H9 (cell line): ENCODE results near the gene FBLN1. TPM values are rescaled to one million over a fixed set of nuclear protein-coding genes. Genes with fewer than 3 reads are reported as not detected.

Source experiments
- DNase-seq: peaks from one replicate; pipeline ENCODE4 v3.0.0-alpha.2; 2017
- H2AFZ ChIP-seq: one replicate; pipeline ENCODE4 v1.6.1; 2013; ENCODE audit warnings: mild to moderate bottlenecking, low read length, control low read depth, moderate library complexity
- H2AK5ac ChIP-seq: 2 replicates; pipeline ENCODE4 v1.6.1; 2013; ENCODE audit warnings: low read length, control low read depth, mixed read lengths; ENCODE audit not compliant: insufficient read length
- H2BK120ac ChIP-seq: one replicate; pipeline ENCODE4 v1.6.1; 2013; ENCODE audit warnings: low read depth, mild to moderate bottlenecking, low read length, control low read depth, inconsistent platforms; ENCODE audit not compliant: poor library complexity, severe bottlenecking
- H2BK12ac ChIP-seq: 2 replicates; pipeline ENCODE4 v1.6.1; 2013; ENCODE audit warnings: low read length, control low read depth, mixed read lengths, low read depth; ENCODE audit not compliant: insufficient read length
- H2BK15ac ChIP-seq: 2 replicates; pipeline ENCODE4 v1.6.1; 2013; ENCODE audit warnings: low read depth, low read length, control low read depth
- H2BK20ac ChIP-seq: one replicate; pipeline ENCODE4 v1.6.1; 2013; ENCODE audit warnings: low read depth, mild to moderate bottlenecking, low read length, control low read depth, inconsistent platforms; ENCODE audit not compliant: poor library complexity, severe bottlenecking
- H2BK5ac ChIP-seq: 2 replicates; pipeline ENCODE4 v1.6.1; 2013; ENCODE audit warnings: low read length, control low read depth, mixed read lengths; ENCODE audit not compliant: insufficient read length
- H3K14ac ChIP-seq: 2 replicates; pipeline ENCODE4 v1.6.1; 2013; ENCODE audit warnings: low read length, control low read depth; ENCODE audit not compliant: insufficient read depth
- H3K18ac ChIP-seq: 2 replicates; pipeline ENCODE4 v1.6.1; 2013; ENCODE audit warnings: low read depth, mild to moderate bottlenecking, mixed read lengths, low read length, control low read depth; ENCODE audit not compliant: insufficient read length
- H3K23ac ChIP-seq: 2 replicates; pipeline ENCODE4 v1.6.1; 2013; ENCODE audit warnings: low read length, control low read depth, mixed read lengths, low read depth; ENCODE audit not compliant: insufficient read length
- H3K23me2 ChIP-seq: 2 replicates; pipeline ENCODE4 v1.6.1; 2013; ENCODE audit warnings: low read depth, mild to moderate bottlenecking, mixed read lengths, low read length, control low read depth; ENCODE audit not compliant: insufficient read length, poor library complexity, severe bottlenecking
- H3K27ac ChIP-seq: 2 replicates; pipeline ENCODE4 v1.5.1; 2013; ENCODE audit warnings: low read length, control low read depth, mixed read lengths, low read depth; ENCODE audit not compliant: insufficient read length
- H3K27me3 ChIP-seq: 2 replicates; pipeline ENCODE4 v1.6.1; 2013; ENCODE audit warnings: low read length, control low read depth, inconsistent platforms; ENCODE audit not compliant: insufficient read depth
- H3K4ac ChIP-seq: 2 replicates; pipeline ENCODE4 v1.6.1; 2013; ENCODE audit warnings: low read depth, mild to moderate bottlenecking, control low read depth, inconsistent platforms, low read length, moderate library complexity
- H3K4me1 ChIP-seq: 2 replicates; pipeline ENCODE4 v1.6.1; 2013; ENCODE audit warnings: low read length, control low read depth, inconsistent platforms; ENCODE audit not compliant: insufficient read depth
- H3K4me2 ChIP-seq: 2 replicates; pipeline ENCODE4 v1.6.1; 2013; ENCODE audit warnings: low read length, control low read depth, mixed read lengths; ENCODE audit not compliant: insufficient read length, insufficient read depth
- H3K56ac ChIP-seq: 2 replicates; pipeline ENCODE4 v1.6.1; 2013; ENCODE audit warnings: low read depth, mild to moderate bottlenecking, mixed read lengths, low read length, control low read depth; ENCODE audit not compliant: insufficient read length
- H3K79me1 ChIP-seq: 2 replicates; pipeline ENCODE4 v1.6.1; 2013; ENCODE audit warnings: low read depth, mild to moderate bottlenecking, moderate library complexity, low read length, control low read depth, inconsistent platforms; ENCODE audit not compliant: insufficient read depth, poor library complexity, severe bottlenecking
- H3K79me2 ChIP-seq: 2 replicates; pipeline ENCODE4 v1.6.1; 2013; ENCODE audit warnings: low read length, control low read depth, inconsistent platforms; ENCODE audit not compliant: insufficient read depth
- H3K9ac ChIP-seq: 2 replicates; pipeline ENCODE4 v1.6.1; 2013; ENCODE audit warnings: low read length, control low read depth, mixed read lengths; ENCODE audit not compliant: insufficient read length; ENCODE audit errors: extremely low read depth
- H3K9me3 ChIP-seq: one replicate; pipeline ENCODE4 v1.6.1; 2013; ENCODE audit warnings: low read depth, low read length, inconsistent platforms; ENCODE audit not compliant: control insufficient read depth
- H3T11ph ChIP-seq: one replicate; pipeline ENCODE4 v1.6.1; 2013; ENCODE audit warnings: mild to moderate bottlenecking, low read length, control low read depth, inconsistent platforms
- H4K20me1 ChIP-seq: one replicate; pipeline ENCODE4 v1.6.1; 2013; ENCODE audit not compliant: control insufficient read depth, insufficient read length, insufficient read depth
- H4K5ac ChIP-seq: 2 replicates; pipeline ENCODE4 v1.6.1; 2013; ENCODE audit warnings: low read depth, mild to moderate bottlenecking, mixed read lengths, low read length, control low read depth; ENCODE audit not compliant: insufficient read length
- H4K8ac ChIP-seq: replicated peaks from 2 replicates; pipeline ENCODE4 v1.6.1; 2013; ENCODE audit warnings: low read length, control low read depth, mixed read lengths, low read depth; ENCODE audit not compliant: insufficient read length
- H4K91ac ChIP-seq: 2 replicates; pipeline ENCODE4 v1.6.1; 2013; ENCODE audit warnings: low read depth, mild to moderate bottlenecking, moderate library complexity, mixed read lengths, low read length, control low read depth; ENCODE audit not compliant: insufficient read length
- H3K27ac Mint-ChIP-seq, 3 experiments: 2 replicates in 2 of 3; 3 replicates in 1 of 3; pipeline ENCODE4 v1.8.0; 2020 to 2021; ENCODE audit warnings: mixed read lengths in 3 of 3, mild to moderate bottlenecking in 1 of 3, moderate library complexity in 1 of 3
- H3K27me3 Mint-ChIP-seq: 2 replicates; pipeline ENCODE4 v1.8.0; 2021; ENCODE audit warnings: low read depth, mild to moderate bottlenecking, moderate library complexity, mixed read lengths
- H3K36me3 Mint-ChIP-seq, 3 experiments: 2 replicates in 2 of 3; 3 replicates in 1 of 3; pipeline ENCODE4 v1.8.0; 2020 to 2021; ENCODE audit warnings: low read depth in 3 of 3, mixed read lengths in 3 of 3; ENCODE audit not compliant: insufficient read depth in 1 of 3
- H3K4me1 Mint-ChIP-seq, 2 experiments: 2 replicates each; pipeline ENCODE4 v1.8.0; 2020; ENCODE audit warnings: mixed read lengths in 2 of 2
- H3K4me3 Mint-ChIP-seq, 2 experiments: 2 replicates in 1 of 2; 3 replicates in 1 of 2; pipeline ENCODE4 v1.8.0; 2020 to 2021; ENCODE audit warnings: mild to moderate bottlenecking in 2 of 2, mixed read lengths in 2 of 2, moderate library complexity in 1 of 2
- H3K9me3 Mint-ChIP-seq, 2 experiments: 2 replicates in 1 of 2; 3 replicates in 1 of 2; pipeline ENCODE4 v1.8.0; 2020; ENCODE audit warnings: mild to moderate bottlenecking in 2 of 2, mixed read lengths in 2 of 2, moderate library complexity in 1 of 2
- CTCF ChIP-seq: fragments of 200-600 bp; sonication (generic); conservative IDR thresholded peaks from 3 replicates; pipeline ENCODE4 v1.8.0; 2021; ENCODE audit warnings: antibody characterized with exemption, mild to moderate bottlenecking
- WGBS: extraction: QIAGEN DNeasy Blood & Tissue Kit; methylation state at CpG from one replicate; pipeline ENCODE4 v1.1.7; 2013; ENCODE audit warnings: missing lambda C conversion rate, low lambda C conversion rate, mixed read lengths; ENCODE audit not compliant: insufficient read length; ENCODE audit errors: extremely low coverage; 5-methylcytosine and 5-hydroxymethylcytosine counted together
- total RNA-seq: library from RNA; stranded (reverse); gene quantifications from 2 replicates; pipeline ENCODE4 v1.2.1, GENCODE V29; 2021

The FBLN1 gene
- total RNA-seq, 1 experiment from 2014 or later: 140 TPM

- no CpG with 5 or more reads among the region's 17 CpGs for WGBS
- H3K27ac ChIP-seq: no peak overlapping the region
Measured at GRCh38 chr22:45587638-45588505, 85.2 kb downstream of the FBLN1 start.

More at GRCh38 chr22:45587638-45588505, 85.2 kb downstream of the FBLN1 start:
- H3K9me3 Mint-ChIP-seq: peaks cover 0 to 4% of the 10 kb centered on the region in 2 experiments; a peak in 1 of 5 replicates
- Histone ChIP-seq H3K79me1 (no peaks in the 10 kb centered on the region), H3K14ac (no peak overlapping the region), H3K79me2 (no peaks in the 10 kb centered on the region), H4K91ac (no peak overlapping the region), H3K18ac (no peak overlapping the region), H2AK5ac (no peak overlapping the region), H3K4me1 (peaks cover 5% of the 10 kb centered on the region; the same call in 1 of the 2 replicates), H2BK20ac (no peak overlapping the region), H2BK12ac (no peak overlapping the region), H3K23ac (no peak overlapping the region), H2BK120ac (no peak overlapping the region), H3K4me2 (no peak overlapping the region), H4K5ac (no peak overlapping the region), H3K56ac (no peak overlapping the region), H2AFZ (no peak overlapping the region), H4K20me1 (no peaks in the 10 kb centered on the region), H2BK15ac (no peak overlapping the region), H3K9ac (no peak overlapping the region), H4K8ac (no peak overlapping the region), H3T11ph (no peak overlapping the region), H3K9me3 (no peaks in the 10 kb centered on the region), H3K27me3 (no peaks in the 10 kb centered on the region), H3K4ac (no peak overlapping the region), H2BK5ac (no peak overlapping the region), H3K23me2 (no peaks in the 10 kb centered on the region)
- H3K4me1 Mint-ChIP-seq: peaks cover 11 to 22% of the 10 kb centered on the region in 2 experiments
- no peak for DNase-seq
- peaks cover 0 to 4% (median 4%) of the 10 kb centered on the region in 3 experiments; a peak in 4 of 7 replicates for H3K36me3 Mint-ChIP-seq
- H3K27me3 Mint-ChIP-seq: no peaks in the 10 kb centered on the region
- H3K27ac Mint-ChIP-seq: peak overlapping the region in 2 of 3 experiments; percentile 26; a peak in 4 of 7 replicates
- no peak for TF ChIP-seq CTCF
- no peak overlapping the region for H3K4me3 Mint-ChIP-seq
